ENCODE data around the gene SAA1.
"Not testable (repeated sequence)": the region's sequence is repeated elsewhere in the genome, so short reads cannot be mapped to it uniquely, and the experiment has no call there.

Gene SAA1

GRCh38 chr11:18259259-18259658 is 6.8 kb upstream of the SAA1 start:
- H3K9me2 ChIP-seq (ENCODE audit: low read depth, low read length) = no peaks in the 10 kb centered on the region
- peaks cover 3% of the 10 kb centered on the region; the same call in 1 of the 2 replicates for H3K27me3 ChIP-seq (ENCODE audit: insufficient read depth, low read length)
- no peaks in the 10 kb centered on the region for H3K9me3 ChIP-seq (ENCODE audit: low read length)
- H2AFZ ChIP-seq (ENCODE audit: low read length) = no peak overlapping the region
- H3K4me2 ChIP-seq (ENCODE audit: low read length) = no peak overlapping the region
- H3K27ac ChIP-seq (ENCODE audit: low read depth, low read length, poor library complexity, severe bottlenecking) = no peak overlapping the region
- H3K36me3 ChIP-seq (ENCODE audit: insufficient read depth, low read length) = no peaks in the 10 kb centered on the region
- TF ChIP-seq EZH2 (IDR thresholded peaks at IDR 0.05; ENCODE audit: borderline replicate concordance, low read length) (no peak), CTCF (IDR thresholded peaks at IDR 0.05; ENCODE audit: low read length) (no peak)
- no peaks in the 10 kb centered on the region for H4K20me1 ChIP-seq (ENCODE audit: insufficient read depth, low read length)
- no peak overlapping the region for H3K9ac ChIP-seq (ENCODE audit: low read length)
- no peak overlapping the region for H3K4me3 ChIP-seq (ENCODE audit: low read depth, low read length, poor library complexity, severe bottlenecking)
- no peaks in the 10 kb centered on the region for H3K79me2 ChIP-seq (ENCODE audit: insufficient read depth, low read length)
- H3K4me1 ChIP-seq (ENCODE audit: insufficient read depth, low read length, severe bottlenecking) = no peaks in the 10 kb centered on the region
- no peaks in the 10 kb centered on the region for H3F3A ChIP-seq (ENCODE audit: insufficient read depth, low read length)

- no peaks in the 10 kb centered on the region for H4K20me1 ChIP-seq (ENCODE audit: insufficient read depth, low read length)
- no peaks in the 10 kb centered on the region for H3K9me3 ChIP-seq (ENCODE audit: low read length)
- H3K9me2 ChIP-seq (ENCODE audit: low read depth, low read length) = no peaks in the 10 kb centered on the region
- no peaks in the 10 kb centered on the region for H3F3A ChIP-seq (ENCODE audit: insufficient read depth, low read length)
- TF ChIP-seq EZH2 (IDR thresholded peaks at IDR 0.05; ENCODE audit: borderline replicate concordance, low read length) (no peak), CTCF (IDR thresholded peaks at IDR 0.05; ENCODE audit: low read length) (no peak)
- no peaks in the 10 kb centered on the region for H3K36me3 ChIP-seq (ENCODE audit: insufficient read depth, low read length)
- no peak overlapping the region for H3K9ac ChIP-seq (ENCODE audit: low read length)
- H3K79me2 ChIP-seq (ENCODE audit: insufficient read depth, low read length) = no peaks in the 10 kb centered on the region
- H3K27me3 ChIP-seq (ENCODE audit: insufficient read depth, low read length) = peaks cover 3% of the 10 kb centered on the region; the same call in 1 of the 2 replicates
- H3K27ac ChIP-seq (ENCODE audit: low read depth, low read length, poor library complexity, severe bottlenecking) = no peak overlapping the region
- H3K4me3 ChIP-seq (ENCODE audit: low read depth, low read length, poor library complexity, severe bottlenecking) = no peak overlapping the region
- no peak overlapping the region for H3K4me2 ChIP-seq (ENCODE audit: low read length)
- no peaks in the 10 kb centered on the region for H3K4me1 ChIP-seq (ENCODE audit: insufficient read depth, low read length, severe bottlenecking)
- no peak overlapping the region for H2AFZ ChIP-seq (ENCODE audit: low read length)
These were observed 4.3 kb upstream of the SAA1 start for GRCh38 chr11:18261721-18262120.

- H3K9me3 ChIP-seq (ENCODE audit: low read length); H3K27me3 ChIP-seq (ENCODE audit: insufficient read depth, low read length); H3K9ac ChIP-seq (ENCODE audit: low read length); H3F3A ChIP-seq (ENCODE audit: insufficient read depth, low read length); H3K79me2 ChIP-seq (ENCODE audit: insufficient read depth, low read length); H3K4me3 ChIP-seq (ENCODE audit: low read depth, low read length, poor library complexity, severe bottlenecking); H3K4me1 ChIP-seq (ENCODE audit: insufficient read depth, low read length, severe bottlenecking); H2AFZ ChIP-seq (ENCODE audit: low read length); H3K36me3 ChIP-seq (ENCODE audit: insufficient read depth, low read length); H3K27ac ChIP-seq (ENCODE audit: low read depth, low read length, poor library complexity, severe bottlenecking); H3K9me2 ChIP-seq (ENCODE audit: low read depth, low read length); H4K20me1 ChIP-seq (ENCODE audit: insufficient read depth, low read length); H3K4me2 ChIP-seq (ENCODE audit: low read length): not testable (repeated sequence)
These were observed 3.2 kb upstream of the SAA1 start for GRCh38 chr11:18262681-18263350.

- Histone ChIP-seq H3K9ac (ENCODE audit: low read length) (no peak overlapping the region), H3K79me2 (ENCODE audit: insufficient read depth, low read length) (no peaks in the 10 kb centered on the region), H4K20me1 (ENCODE audit: insufficient read depth, low read length) (no peaks in the 10 kb centered on the region), H3K4me1 (ENCODE audit: insufficient read depth, low read length, severe bottlenecking) (peaks cover 5% of the 10 kb centered on the region), H2AFZ (ENCODE audit: low read length) (no peak overlapping the region), H3F3A (ENCODE audit: insufficient read depth, low read length) (no peaks in the 10 kb centered on the region), H3K9me3 (ENCODE audit: low read length) (no peaks in the 10 kb centered on the region), H3K4me2 (ENCODE audit: low read length) (no peak overlapping the region), H3K27me3 (ENCODE audit: insufficient read depth, low read length) (peaks cover 3% of the 10 kb centered on the region; the same call in 1 of the 2 replicates), H3K9me2 (ENCODE audit: low read depth, low read length) (no peaks in the 10 kb centered on the region), H3K36me3 (ENCODE audit: insufficient read depth, low read length) (no peaks in the 10 kb centered on the region), H3K27ac (ENCODE audit: low read depth, low read length, poor library complexity, severe bottlenecking) (no peak overlapping the region), H3K4me3 (ENCODE audit: low read depth, low read length, poor library complexity, severe bottlenecking) (no peak overlapping the region)
- TF ChIP-seq CTCF (IDR thresholded peaks at IDR 0.05; ENCODE audit: low read length) (no peak), EZH2 (IDR thresholded peaks at IDR 0.05; ENCODE audit: borderline replicate concordance, low read length) (no peak)
These were observed 2.0 kb upstream of the SAA1 start for GRCh38 chr11:18264035-18264434.

Data from OCI-LY1 (cell line).